22Rv1 (cell line): ENCODE results near the gene SUPT20HL2.

Experiments
- H3K27ac ChIP-seq: fragments of 450-650 bp; 2 replicates; pipeline ENCODE4 v1.5.1; 2017
- CTCF ChIP-seq: fragments of 450-650 bp; IDR thresholded peaks from 2 replicates; pipeline ENCODE4 v1.5.1; 2017; ENCODE audit warnings: mild to moderate bottlenecking
- ZFX ChIP-seq: fragments of 450-650 bp; IDR thresholded peaks from 2 replicates; pipeline ENCODE4 v1.6.1; 2017; ENCODE audit warnings: antibody characterized with exemption, borderline replicate concordance

The SUPT20HL2 gene

GRCh38 chrX:24340501-24340900 is 26.6 kb upstream of the SUPT20HL2 start:
- no peak overlapping the region for H3K27ac ChIP-seq
- TF ChIP-seq CTCF: no peak
- no peak for TF ChIP-seq ZFX

GRCh38 chrX:24339911-24340310 is 26.0 kb upstream of the SUPT20HL2 start:
- TF ChIP-seq CTCF: no peak
- no peak for TF ChIP-seq ZFX

GRCh38 chrX:24335871-24336270 is 22.0 kb upstream of the SUPT20HL2 start:
- H3K27ac ChIP-seq: no peak overlapping the region
- TF ChIP-seq ZFX: no peak
- TF ChIP-seq CTCF: no peak

More at GRCh38 chrX:24339911-24340310, 26.0 kb upstream of the SUPT20HL2 start:
- H3K27ac ChIP-seq: no peak overlapping the region

- no peak overlapping the region for H3K27ac ChIP-seq
- TF ChIP-seq CTCF (no peak), ZFX (no peak)
Observed at GRCh38 chrX:24334461-24334860, 20.6 kb upstream of the SUPT20HL2 start.

- no peak overlapping the region for H3K27ac ChIP-seq
Observed at GRCh38 chrX:24333371-24333770, 19.5 kb upstream of the SUPT20HL2 start.

GRCh38 chrX:24332878-24333277 is 19.0 kb upstream of the SUPT20HL2 start:
- TF ChIP-seq CTCF (no peak), ZFX (no peak)
- no peak overlapping the region for H3K27ac ChIP-seq

More at GRCh38 chrX:24333371-24333770, 19.5 kb upstream of the SUPT20HL2 start:
- TF ChIP-seq ZFX (no peak), CTCF (no peak)

GRCh38 chrX:24325231-24325630 is 11.4 kb upstream of the SUPT20HL2 start:
- no peak for TF ChIP-seq ZFX
- TF ChIP-seq CTCF: no peak
- no peak overlapping the region for H3K27ac ChIP-seq
